Neural cell (in vitro differentiated cells): ENCODE data around the gene UGCG. TPM values are rescaled to one million over a fixed set of nuclear protein-coding genes. Genes with fewer than 3 reads are reported as not detected.

ENCODE experiments used
- H2AFZ ChIP-seq: fragments of 200-600, 300-800 bp; sonication (generic), shearing (Covaris generic); 2 replicates; pipeline ENCODE4 v1.6.0; 2014; ENCODE audit warnings: low read depth, mild to moderate bottlenecking, antibody characterized with exemption, low read length, moderate library complexity
- H3F3A ChIP-seq: fragments of 200-600 bp; shearing (Covaris generic); 2 replicates; pipeline ENCODE4 v1.6.1; 2016; ENCODE audit warnings: mild to moderate bottlenecking, moderate library complexity, mixed read lengths, antibody characterized with exemption, low read length; ENCODE audit not compliant: insufficient read depth, poor library complexity, severe bottlenecking
- H3K27ac ChIP-seq: fragments of 200-600, 300-800 bp; sonication (generic), shearing (Covaris generic); 2 replicates; pipeline ENCODE4 v1.5.1; 2014; ENCODE audit warnings: mild to moderate bottlenecking, low read length, moderate library complexity
- H3K27me3 ChIP-seq: fragments of 300-800, 200-600 bp; sonication (generic), shearing (Covaris generic); 2 replicates; pipeline ENCODE4 v1.6.0; 2014; ENCODE audit warnings: mild to moderate bottlenecking, low read depth, low read length, moderate library complexity; ENCODE audit not compliant: insufficient read depth
- H3K36me3 ChIP-seq: fragments of 300-800, 200-600 bp; sonication (generic), shearing (Covaris generic); 2 replicates; pipeline ENCODE4 v1.5.1; 2014; ENCODE audit warnings: mild to moderate bottlenecking, antibody characterized with exemption, low read length, moderate library complexity; ENCODE audit not compliant: insufficient read depth
- H3K4me2 ChIP-seq: fragments of 300-800, 200-600 bp; sonication (generic), shearing (Covaris generic); 2 replicates; pipeline ENCODE4 v1.6.0; 2014; ENCODE audit warnings: mild to moderate bottlenecking, low read length
- H3K4me3 ChIP-seq: fragments of 300-800, 200-600 bp; sonication (generic), shearing (Covaris generic); 2 replicates; pipeline ENCODE4 v1.5.1; 2014; ENCODE audit warnings: mild to moderate bottlenecking, low read length, moderate library complexity
- H3K79me2 ChIP-seq: fragments of 200-600 bp; shearing (Covaris generic); replicated peaks from 2 replicates; pipeline ENCODE4 v1.6.0; 2014; ENCODE audit warnings: mild to moderate bottlenecking, low read length, moderate library complexity; ENCODE audit not compliant: insufficient read depth
- H3K9ac ChIP-seq: fragments of 300-800, 200-600 bp; sonication (generic), shearing (Covaris generic); 2 replicates; pipeline ENCODE4 v1.6.1; 2016; ENCODE audit warnings: mild to moderate bottlenecking, low read length, mixed read lengths
- H3K9me2 ChIP-seq: fragments of 200-600 bp; shearing (Covaris generic); 2 replicates; pipeline ENCODE4 v1.6.1; 2016; ENCODE audit warnings: mild to moderate bottlenecking, low read length, mixed read lengths; ENCODE audit not compliant: insufficient read depth
- H3K9me3 ChIP-seq: fragments of 200-600, 300-800 bp; sonication (generic), shearing (Covaris generic); 2 replicates; pipeline ENCODE4 v1.6.1; 2016; ENCODE audit warnings: mild to moderate bottlenecking, mixed run types, low read length, moderate library complexity, mixed read lengths
- H4K20me1 ChIP-seq: fragments of 200-600 bp; shearing (Covaris generic); 2 replicates; pipeline ENCODE4 v1.6.1; 2016; ENCODE audit warnings: mild to moderate bottlenecking, mixed run types; ENCODE audit not compliant: insufficient read depth
- CTCF ChIP-seq: fragments of 450-650 bp; IDR thresholded peaks from 2 replicates; pipeline ENCODE4 v1.5.1; 2014; ENCODE audit warnings: antibody characterized with exemption, mild to moderate bottlenecking, moderate library complexity; ENCODE audit not compliant: poor library complexity, severe bottlenecking
- EP300 ChIP-seq: fragments of 450-650 bp; conservative IDR thresholded peaks from 2 replicates; pipeline ENCODE4 v1.6.1; 2014; ENCODE audit warnings: antibody characterized with exemption, mild to moderate bottlenecking, moderate library complexity; ENCODE audit not compliant: poor library complexity, severe bottlenecking
- MXI1 ChIP-seq: fragments of 450-650 bp; conservative IDR thresholded peaks from 2 replicates; pipeline ENCODE4 v1.6.1; 2014; ENCODE audit warnings: antibody characterized with exemption, mild to moderate bottlenecking; ENCODE audit not compliant: poor library complexity, severe bottlenecking
- POLR2AphosphoS5 ChIP-seq: IDR thresholded peaks from 2 replicates; pipeline ENCODE4 v1.6.1; 2012
- RAD21 ChIP-seq: fragments of 450-650 bp; conservative IDR thresholded peaks from 2 replicates; pipeline ENCODE4 v1.6.1; 2014; ENCODE audit warnings: antibody characterized with exemption, mild to moderate bottlenecking, moderate library complexity
- REST ChIP-seq: IDR thresholded peaks from 2 replicates; pipeline ENCODE4 v1.6.1; 2012; ENCODE audit warnings: borderline replicate concordance
- SMC3 ChIP-seq: fragments of 450-650 bp; conservative IDR thresholded peaks from 2 replicates; pipeline ENCODE4 v1.6.1; 2014; ENCODE audit warnings: antibody characterized with exemption, mild to moderate bottlenecking, moderate library complexity; ENCODE audit not compliant: poor library complexity
- TAF1 ChIP-seq: IDR thresholded peaks from 2 replicates; pipeline ENCODE4 v1.6.1; 2012; ENCODE audit warnings: low read depth
- polyA plus RNA-seq: library from polyadenylated mRNA; depleted of rRNA; stranded (reverse); fragments of >200 nt; gene quantifications from 2 replicates; pipeline ENCODE4 v1.2.3, GENCODE V29; 2014

UGCG gene
- polyA plus RNA-seq, 1 donor from 2014 or later = 93.6 TPM

- no peaks in the 10 kb centered on the region for H3K79me2 ChIP-seq
- TF ChIP-seq POLR2AphosphoS5 = no peak
- no peak for TF ChIP-seq CTCF
- no peak for TF ChIP-seq MXI1
- no peak for TF ChIP-seq RAD21
- no peak for TF ChIP-seq TAF1
- no peak for TF ChIP-seq REST
- H2AFZ ChIP-seq = no peak overlapping the region
- no peak overlapping the region for H3K4me2 ChIP-seq
- no peaks in the 10 kb centered on the region for H3K9me2 ChIP-seq
- no peak overlapping the region for H3K4me3 ChIP-seq
- no peaks in the 10 kb centered on the region for H3K9me3 ChIP-seq
- no peak overlapping the region for H3K27ac ChIP-seq
- no peaks in the 10 kb centered on the region for H3K27me3 ChIP-seq
- no peaks in the 10 kb centered on the region for H3F3A ChIP-seq
- no peaks in the 10 kb centered on the region for H3K36me3 ChIP-seq
- no peaks in the 10 kb centered on the region for H4K20me1 ChIP-seq
- H3K9ac ChIP-seq = no peak overlapping the region
Measured at GRCh38 chr9:111969061-111969460, 72.4 kb downstream of the UGCG start.

- Histone ChIP-seq H3K36me3 (no peaks in the 10 kb centered on the region), H3K4me2 (no peak overlapping the region), H4K20me1 (no peaks in the 10 kb centered on the region), H3F3A (no peaks in the 10 kb centered on the region), H2AFZ (no peak overlapping the region), H3K27me3 (no peaks in the 10 kb centered on the region), H3K79me2 (no peaks in the 10 kb centered on the region), H3K4me3 (no peak overlapping the region), H3K9ac (no peak overlapping the region), H3K27ac (no peak overlapping the region), H3K9me2 (no peaks in the 10 kb centered on the region), H3K9me3 (no peaks in the 10 kb centered on the region)
- TF ChIP-seq EP300 = no peak
- no peak for TF ChIP-seq SMC3
- TF ChIP-seq MXI1 = no peak
- no peak for TF ChIP-seq CTCF
Measured at GRCh38 chr9:111969622-111970021, 73.0 kb downstream of the UGCG start.
